CD4-positive, alpha-beta T cell treated with Interleukin-17A for 4 hours (primary cell): ENCODE results near the gene CA4.
"Not testable (repeated sequence)": the region's sequence is repeated elsewhere in the genome, so short reads cannot be mapped to it uniquely, and the experiment has no call there.

Experiments used
- DNase-seq: peaks from one replicate; pipeline ENCODE4 v3.0.0-alpha.2; 2020; ENCODE audit warnings: mixed read lengths

CA4 gene

DNA sequence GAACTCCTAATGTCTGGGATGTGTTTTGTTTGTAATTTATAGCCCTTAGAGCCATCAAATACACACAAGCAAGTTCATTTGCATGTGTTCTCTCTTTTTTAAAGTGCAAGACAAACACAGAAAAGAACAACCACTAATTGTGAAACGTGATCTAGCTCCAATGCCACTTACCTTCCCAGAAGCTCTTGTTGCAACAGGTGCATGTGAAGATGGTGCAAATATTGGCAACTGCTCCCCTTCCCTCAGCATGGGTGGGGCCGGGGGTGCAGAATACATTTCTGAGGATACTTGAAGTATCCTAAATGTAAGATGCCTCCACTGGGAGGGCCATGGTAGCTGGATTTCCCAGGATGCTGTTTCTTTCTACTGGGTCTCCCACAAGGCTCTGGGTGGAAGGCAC is 28.4 kb downstream of the CA4 start:
- DNase-seq, result not testable (repeated sequence)

DNA sequence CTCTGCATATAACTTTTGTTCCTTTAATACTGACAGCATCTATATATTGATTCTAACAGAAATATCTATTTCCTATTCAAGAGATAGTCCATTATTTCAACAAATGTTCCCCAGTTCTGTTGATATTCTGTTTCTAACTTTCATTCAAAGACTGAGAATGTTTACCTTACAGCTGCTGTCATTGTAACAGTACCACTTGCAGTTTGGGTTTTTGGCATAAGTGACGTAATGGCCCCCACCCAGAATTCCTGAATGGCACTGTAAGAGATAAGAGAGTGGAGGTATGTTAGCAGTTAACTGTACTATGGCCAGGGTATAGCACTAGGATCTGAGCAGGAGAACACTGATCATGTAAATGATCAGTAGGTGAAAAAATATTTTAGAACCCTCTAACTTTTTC is 30.6 kb downstream of the CA4 start:
- not testable (repeated sequence) for DNase-seq

DNA sequence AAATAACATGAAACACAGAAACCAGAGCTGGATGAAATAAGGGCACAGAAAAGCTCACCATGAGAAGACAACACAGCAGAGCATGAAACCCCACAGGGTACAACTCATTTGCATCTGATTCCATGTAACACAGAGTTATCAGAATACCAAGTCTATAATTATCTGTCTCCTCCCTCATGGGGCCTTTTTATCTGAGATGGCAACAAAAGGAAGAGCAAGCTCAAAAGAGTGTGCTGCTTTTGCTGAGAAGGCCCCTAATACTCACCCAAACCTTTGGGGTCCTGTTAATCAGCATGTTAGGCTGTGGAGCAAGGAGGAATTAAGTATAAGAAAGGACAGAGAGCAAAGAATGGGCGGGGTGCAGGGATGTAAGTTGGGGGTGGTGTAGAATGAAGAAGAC is 36.6 kb downstream of the CA4 start:
- DNase-seq, result not testable (repeated sequence)

- not testable (repeated sequence) for DNase-seq
Measured at GRCh38 chr17:60186846-60187745, 37.3 kb downstream of the CA4 start.

GRCh38 chr17:60188759-60189158 is 39.0 kb downstream of the CA4 start:
- DNase-seq, result no peak

DNA sequence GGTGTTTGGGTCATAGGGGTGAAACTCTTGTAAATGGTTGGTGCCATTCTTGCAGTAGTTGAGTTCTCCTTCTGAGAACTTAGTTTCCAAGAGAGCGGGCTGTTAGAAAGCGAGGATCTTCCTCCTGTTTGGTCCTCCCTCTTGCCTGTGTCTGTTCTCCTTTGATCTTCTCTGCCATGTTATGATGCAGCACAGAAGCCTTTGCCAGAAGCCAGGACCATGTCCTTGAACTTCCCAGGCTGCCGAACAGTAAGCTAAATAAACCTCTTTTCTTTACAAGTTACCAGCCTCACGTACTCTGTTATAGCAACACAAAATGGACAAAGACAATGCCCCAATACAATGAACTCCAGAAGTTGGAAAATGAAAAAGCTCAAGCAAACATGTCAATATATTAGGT is 40.3 kb downstream of the CA4 start:
- DNase-seq, result not testable (repeated sequence)

DNA sequence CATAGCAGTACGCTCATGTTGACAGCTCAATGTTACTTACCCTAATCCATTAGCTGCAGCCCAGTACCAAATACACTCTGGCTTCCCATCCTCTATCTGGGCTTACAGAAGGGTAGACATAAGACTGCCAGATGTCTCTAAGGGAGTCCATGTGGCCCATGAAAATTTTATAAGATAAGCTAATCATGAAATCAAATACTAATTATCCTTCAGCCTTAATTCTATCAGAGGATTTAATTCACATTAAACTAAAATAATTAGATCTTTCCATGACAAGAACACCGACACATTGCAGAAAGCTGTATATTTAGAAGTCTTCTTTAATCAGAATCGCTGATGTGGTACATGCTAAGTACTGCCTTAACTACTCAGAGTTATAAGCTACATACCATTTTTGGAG is 43.3 kb downstream of the CA4 start:
- not testable (repeated sequence) for DNase-seq

- DNase-seq, result no peak
Measured at GRCh38 chr17:60193482-60193881, 43.7 kb downstream of the CA4 start.

DNA sequence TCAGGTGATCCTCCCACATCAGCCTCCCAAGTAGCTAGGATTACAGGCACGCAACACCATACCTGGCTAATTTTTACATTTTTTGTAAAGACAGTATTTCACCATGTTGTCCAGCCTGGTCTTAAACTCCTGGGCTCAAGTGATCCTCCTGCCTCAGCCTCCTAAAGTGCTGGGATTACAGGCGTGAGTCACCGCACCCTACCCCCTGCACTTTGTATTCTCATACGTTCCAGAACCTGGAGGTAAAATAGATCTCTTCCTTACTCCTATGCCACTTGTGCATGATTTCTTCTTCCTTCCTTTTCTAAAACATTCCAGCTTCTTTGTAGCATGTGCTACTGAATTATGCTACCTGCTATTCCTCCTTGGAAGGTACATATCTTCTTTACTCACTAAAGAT is 44.4 kb downstream of the CA4 start:
- DNase-seq, result not testable (repeated sequence)

GRCh38 chr17:60198630-60199029 is 48.9 kb downstream of the CA4 start:
- DNase-seq, result not testable (repeated sequence)

DNA sequence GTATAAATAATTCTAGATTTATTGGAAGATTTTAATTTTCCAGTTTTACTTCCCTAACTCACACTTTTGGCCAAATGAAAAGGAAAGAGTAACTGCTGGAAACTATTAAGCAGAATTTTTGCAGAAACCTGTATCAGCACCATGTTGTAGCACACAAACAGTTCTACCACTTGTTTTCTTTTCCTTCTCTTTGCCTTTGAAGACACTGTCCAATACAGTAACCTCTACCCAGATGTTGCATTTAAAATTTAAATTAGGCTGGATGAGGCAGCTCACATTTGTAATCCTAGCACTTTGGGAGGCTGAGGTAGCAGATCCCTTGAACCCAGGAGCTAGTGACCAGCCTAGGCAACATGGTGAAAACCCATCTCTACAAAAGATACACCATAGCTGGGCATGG is 56.0 kb downstream of the CA4 start:
- not testable (repeated sequence) for DNase-seq

DNA sequence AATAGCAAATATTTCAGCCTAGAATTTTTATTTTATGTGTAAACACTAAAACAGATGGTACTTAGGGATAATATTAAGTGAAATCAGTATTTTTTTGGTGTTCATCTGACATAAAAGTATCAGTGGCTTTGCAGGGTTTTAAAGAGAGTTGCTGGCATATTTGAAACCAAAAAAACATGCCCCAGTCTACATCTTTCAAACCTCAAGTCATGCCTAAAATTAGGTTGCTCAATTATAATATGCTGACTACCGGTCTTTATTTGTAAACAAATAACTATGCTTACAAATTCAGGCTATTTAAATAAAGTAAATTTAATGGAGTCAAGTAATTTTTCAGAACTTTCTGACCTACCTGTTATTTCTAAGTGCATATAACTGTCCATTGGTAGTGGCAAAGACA is 58.5 kb downstream of the CA4 start:
- DNase-seq, result not testable (repeated sequence)
